Measurements from ENCODE around the gene XIRP2. TPM values are rescaled to one million over a fixed set of nuclear protein-coding genes. Genes with fewer than 3 reads are reported as not detected.
"Not testable (repeated sequence)": the region's sequence is repeated elsewhere in the genome, so short reads cannot be mapped to it uniquely, and the experiment has no call there.

Gene XIRP2
- total and polyA plus RNA-seq, 3 experiments from 2014 or later: not detected

GRCh38 chr2:167018590-167018989, 130.3 kb downstream of the XIRP2 start:
- no peak overlapping the region for H3K4me3 Mint-ChIP-seq
- H3K9me3 Mint-ChIP-seq: peaks cover 0 to 19% (median 0%) of the 10 kb centered on the region in 5 donors
- H3K9me3 ChIP-seq (ENCODE audit: low read length): no peaks in the 10 kb centered on the region
- no peak overlapping the region for H3K27ac ChIP-seq (ENCODE audit: low read depth, low read length)
- POLR2A ChIA-PET: no interaction called here
- no peaks in the 10 kb centered on the region for H3K36me3 ChIP-seq (ENCODE audit: insufficient read depth, low read length)
- no peaks in the 10 kb centered on the region for H3K4me1 ChIP-seq (ENCODE audit: insufficient read depth, low read length)
- no peak overlapping the region for H3K27ac Mint-ChIP-seq
- no peak for DNase-seq
- H3K4me3 ChIP-seq (ENCODE audit: low read length): no peak overlapping the region
- no peaks in the 10 kb centered on the region for H3K27me3 Mint-ChIP-seq
- H3K36me3 Mint-ChIP-seq: no peaks in the 10 kb centered on the region
- CTCF ChIA-PET: no interaction called here
- no peaks in the 10 kb centered on the region for H3K27me3 ChIP-seq (ENCODE audit: insufficient read depth, low read length, poor library complexity, severe bottlenecking)
- no peaks in the 10 kb centered on the region for H3K4me1 Mint-ChIP-seq

GRCh38 chr2:167028503-167028902, 140.2 kb downstream of the XIRP2 start:
- H3K27me3 Mint-ChIP-seq: no peaks in the 10 kb centered on the region
- Histone ChIP-seq H3K36me3 (ENCODE audit: insufficient read depth, low read length) (no peaks in the 10 kb centered on the region), H3K4me1 (ENCODE audit: insufficient read depth, low read length) (no peaks in the 10 kb centered on the region), H3K4me3 (ENCODE audit: low read length) (no peak overlapping the region), H3K27ac (ENCODE audit: low read depth, low read length) (no peak overlapping the region), H3K27me3 (ENCODE audit: insufficient read depth, low read length, poor library complexity, severe bottlenecking) (no peaks in the 10 kb centered on the region), H3K9me3 (ENCODE audit: low read length) (no peaks in the 10 kb centered on the region)
- CTCF ChIA-PET: no interaction called here
- H3K36me3 Mint-ChIP-seq: no peaks in the 10 kb centered on the region
- H3K9me3 Mint-ChIP-seq: peaks cover 6 to 22% (median 20%) of the 10 kb centered on the region in 5 donors
- no peaks in the 10 kb centered on the region for H3K4me1 Mint-ChIP-seq
- no peak overlapping the region for H3K4me3 Mint-ChIP-seq
- DNase-seq: no peak
- POLR2A ChIA-PET: no interaction called here
- no peak overlapping the region for H3K27ac Mint-ChIP-seq

GRCh38 chr2:167034976-167035375, 146.7 kb downstream of the XIRP2 start:
- H3K27ac ChIP-seq (ENCODE audit: low read depth, low read length); POLR2A ChIA-PET; H3K4me1 ChIP-seq (ENCODE audit: insufficient read depth, low read length); DNase-seq; H3K4me3 ChIP-seq (ENCODE audit: low read length); H3K27me3 Mint-ChIP-seq; CTCF ChIA-PET; H3K27ac Mint-ChIP-seq; H3K36me3 ChIP-seq (ENCODE audit: insufficient read depth, low read length); H3K4me3 Mint-ChIP-seq; H3K36me3 Mint-ChIP-seq; H3K9me3 ChIP-seq (ENCODE audit: low read length); H3K27me3 ChIP-seq (ENCODE audit: insufficient read depth, low read length, poor library complexity, severe bottlenecking); H3K4me1 Mint-ChIP-seq: not testable (repeated sequence)
- peaks cover 15 to 35% (median 29%) of the 10 kb centered on the region in 5 donors for H3K9me3 Mint-ChIP-seq

GRCh38 chr2:167048829-167049228, 160.5 kb downstream of the XIRP2 start:
- Histone ChIP-seq H3K27me3 (ENCODE audit: insufficient read depth, low read length, poor library complexity, severe bottlenecking) (no peaks in the 10 kb centered on the region), H3K36me3 (ENCODE audit: insufficient read depth, low read length) (no peaks in the 10 kb centered on the region), H3K9me3 (ENCODE audit: low read length) (no peaks in the 10 kb centered on the region), H3K4me3 (ENCODE audit: low read length) (no peak overlapping the region), H3K4me1 (ENCODE audit: insufficient read depth, low read length) (no peaks in the 10 kb centered on the region), H3K27ac (ENCODE audit: low read depth, low read length) (no peak overlapping the region)
- Mint-ChIP-seq H3K27me3 (no peaks in the 10 kb centered on the region), H3K9me3 (peaks cover 0 to 12% (median 3%) of the 10 kb centered on the region in 5 donors), H3K27ac (no peak overlapping the region), H3K4me3 (no peak overlapping the region), H3K36me3 (no peaks in the 10 kb centered on the region), H3K4me1 (no peaks in the 10 kb centered on the region)
- CTCF ChIA-PET: no interaction called here
- no peak for DNase-seq
- POLR2A ChIA-PET: no interaction called here

GRCh38 chr2:167049659-167050058, 161.4 kb downstream of the XIRP2 start:
- DNase-seq: no peak
- Histone ChIP-seq H3K4me3 (ENCODE audit: low read length) (no peak overlapping the region), H3K4me1 (ENCODE audit: insufficient read depth, low read length) (no peaks in the 10 kb centered on the region), H3K27me3 (ENCODE audit: insufficient read depth, low read length, poor library complexity, severe bottlenecking) (no peaks in the 10 kb centered on the region), H3K36me3 (ENCODE audit: insufficient read depth, low read length) (no peaks in the 10 kb centered on the region), H3K9me3 (ENCODE audit: low read length) (no peaks in the 10 kb centered on the region), H3K27ac (ENCODE audit: low read depth, low read length) (no peak overlapping the region)
- ChIA-PET POLR2A (no interaction called here), CTCF (no interaction called here)
- no peaks in the 10 kb centered on the region for H3K36me3 Mint-ChIP-seq
- H3K27me3 Mint-ChIP-seq: no peaks in the 10 kb centered on the region
- H3K4me3 Mint-ChIP-seq: no peak overlapping the region
- H3K27ac Mint-ChIP-seq: no peak overlapping the region
- H3K9me3 Mint-ChIP-seq: peaks cover 0 to 12% (median 0%) of the 10 kb centered on the region in 5 donors
- no peaks in the 10 kb centered on the region for H3K4me1 Mint-ChIP-seq

- no peak for DNase-seq
- H3K4me1 ChIP-seq (ENCODE audit: insufficient read depth, low read length): no peaks in the 10 kb centered on the region
- CTCF ChIA-PET: no interaction called here
- Mint-ChIP-seq H3K9me3 (peaks cover 0 to 12% (median 6%) of the 10 kb centered on the region in 5 donors), H3K4me3 (no peak overlapping the region), H3K4me1 (no peaks in the 10 kb centered on the region), H3K36me3 (no peaks in the 10 kb centered on the region), H3K27me3 (no peaks in the 10 kb centered on the region), H3K27ac (peak overlapping the region in 1 of 8 donors; percentile 27)
- H3K27ac ChIP-seq (ENCODE audit: low read depth, low read length): no peak overlapping the region
- no peaks in the 10 kb centered on the region for H3K36me3 ChIP-seq (ENCODE audit: insufficient read depth, low read length)
- H3K4me3 ChIP-seq (ENCODE audit: low read length): no peak overlapping the region
- POLR2A ChIA-PET: no interaction called here
- H3K27me3 ChIP-seq (ENCODE audit: insufficient read depth, low read length, poor library complexity, severe bottlenecking): no peaks in the 10 kb centered on the region
- H3K9me3 ChIP-seq (ENCODE audit: low read length): no peaks in the 10 kb centered on the region
These were observed 164.5 kb downstream of the XIRP2 start for GRCh38 chr2:167052825-167053224.

GRCh38 chr2:167054881-167055280, 166.6 kb downstream of the XIRP2 start:
- H3K27me3 ChIP-seq (ENCODE audit: insufficient read depth, low read length, poor library complexity, severe bottlenecking): no peaks in the 10 kb centered on the region
- H3K36me3 ChIP-seq (ENCODE audit: insufficient read depth, low read length): no peaks in the 10 kb centered on the region
- no peaks in the 10 kb centered on the region for H3K9me3 ChIP-seq (ENCODE audit: low read length)
- H3K4me1 ChIP-seq (ENCODE audit: insufficient read depth, low read length): no peaks in the 10 kb centered on the region
- no peaks in the 10 kb centered on the region for H3K4me1 Mint-ChIP-seq
- no peaks in the 10 kb centered on the region for H3K36me3 Mint-ChIP-seq
- no peak overlapping the region for H3K27ac ChIP-seq (ENCODE audit: low read depth, low read length)
- H3K4me3 ChIP-seq (ENCODE audit: low read length): no peak overlapping the region
- ChIA-PET CTCF (interaction anchor here (0.7 kb wide), 1 partner anchor 377 kb away, joined by 4 read pairs; no protein-coding TSS in a partner anchor), POLR2A (no interaction called here)
- no peaks in the 10 kb centered on the region for H3K27me3 Mint-ChIP-seq
- no peak overlapping the region for H3K4me3 Mint-ChIP-seq
- no peak overlapping the region for H3K27ac Mint-ChIP-seq
- no peak for DNase-seq
- H3K9me3 Mint-ChIP-seq: peaks cover 3 to 13% (median 9%) of the 10 kb centered on the region in 5 donors

- no peak for DNase-seq
- H3K27ac ChIP-seq (ENCODE audit: low read depth, low read length): no peak overlapping the region
- no peaks in the 10 kb centered on the region for H3K27me3 Mint-ChIP-seq
- ChIA-PET POLR2A (no interaction called here), CTCF (no interaction called here)
- no peaks in the 10 kb centered on the region for H3K4me1 Mint-ChIP-seq
- H3K4me1 ChIP-seq (ENCODE audit: insufficient read depth, low read length): no peaks in the 10 kb centered on the region
- no peaks in the 10 kb centered on the region for H3K27me3 ChIP-seq (ENCODE audit: insufficient read depth, low read length, poor library complexity, severe bottlenecking)
- H3K36me3 Mint-ChIP-seq: no peaks in the 10 kb centered on the region
- H3K4me3 Mint-ChIP-seq: no peak overlapping the region
- no peaks in the 10 kb centered on the region for H3K9me3 ChIP-seq (ENCODE audit: low read length)
- H3K27ac Mint-ChIP-seq: no peak overlapping the region
- no peaks in the 10 kb centered on the region for H3K36me3 ChIP-seq (ENCODE audit: insufficient read depth, low read length)
- peaks cover 3 to 12% (median 7%) of the 10 kb centered on the region in 5 donors for H3K9me3 Mint-ChIP-seq
- no peak overlapping the region for H3K4me3 ChIP-seq (ENCODE audit: low read length)
These were observed 169.2 kb downstream of the XIRP2 start for GRCh38 chr2:167057446-167057845.

GRCh38 chr2:167059173-167059572, 170.9 kb downstream of the XIRP2 start:
- Mint-ChIP-seq H3K9me3 (peaks cover 3 to 15% (median 7%) of the 10 kb centered on the region in 5 donors), H3K4me1 (no peaks in the 10 kb centered on the region), H3K27me3 (no peaks in the 10 kb centered on the region), H3K27ac (no peak overlapping the region), H3K36me3 (no peaks in the 10 kb centered on the region), H3K4me3 (no peak overlapping the region)
- H3K9me3 ChIP-seq (ENCODE audit: low read length): no peaks in the 10 kb centered on the region
- H3K4me1 ChIP-seq (ENCODE audit: insufficient read depth, low read length): no peaks in the 10 kb centered on the region
- no peaks in the 10 kb centered on the region for H3K27me3 ChIP-seq (ENCODE audit: insufficient read depth, low read length, poor library complexity, severe bottlenecking)
- POLR2A ChIA-PET: no interaction called here
- no peak for DNase-seq
- H3K4me3 ChIP-seq (ENCODE audit: low read length): no peak overlapping the region
- H3K27ac ChIP-seq (ENCODE audit: low read depth, low read length): no peak overlapping the region
- no peaks in the 10 kb centered on the region for H3K36me3 ChIP-seq (ENCODE audit: insufficient read depth, low read length)
- CTCF ChIA-PET: no interaction called here

All from CD8-positive, alpha-beta memory T cell (primary cell).